GM18517 (cell line): ENCODE results near the gene ZNF593.

ENCODE experiments used
- ATAC-seq: cut with Tn5 transposase; IDR thresholded peaks from one replicate; pipeline ENCODE4 v1.9.1; 2021; ENCODE audit warnings: mild to moderate bottlenecking, moderate library complexity; ENCODE audit not compliant: unreplicated experiment

ZNF593 gene

DNA sequence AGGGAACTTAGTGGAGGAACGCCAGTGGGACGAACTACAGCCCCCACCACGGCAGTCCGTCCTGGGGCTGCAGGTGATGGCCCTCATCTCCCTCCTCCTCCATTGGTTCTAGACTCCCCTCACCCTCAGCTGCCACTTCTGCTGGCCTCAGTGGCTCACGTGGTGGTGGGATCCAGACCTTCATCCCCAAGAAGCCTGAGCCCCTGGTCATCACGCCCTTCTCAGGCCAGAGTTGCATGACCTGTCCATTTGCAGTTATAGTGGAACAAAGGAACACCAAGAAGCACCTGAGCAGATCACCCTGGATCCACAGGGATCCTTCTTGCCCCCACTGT is 23.8 kb upstream of the ZNF593 start:
- no peak for ATAC-seq

- no peak for ATAC-seq
Observed at GRCh38 chr1:26148887-26149286, 20.8 kb upstream of the ZNF593 start.

- ATAC-seq = no peak
Observed at GRCh38 chr1:26153966-26154532, 15.7 kb upstream of the ZNF593 start.

DNA sequence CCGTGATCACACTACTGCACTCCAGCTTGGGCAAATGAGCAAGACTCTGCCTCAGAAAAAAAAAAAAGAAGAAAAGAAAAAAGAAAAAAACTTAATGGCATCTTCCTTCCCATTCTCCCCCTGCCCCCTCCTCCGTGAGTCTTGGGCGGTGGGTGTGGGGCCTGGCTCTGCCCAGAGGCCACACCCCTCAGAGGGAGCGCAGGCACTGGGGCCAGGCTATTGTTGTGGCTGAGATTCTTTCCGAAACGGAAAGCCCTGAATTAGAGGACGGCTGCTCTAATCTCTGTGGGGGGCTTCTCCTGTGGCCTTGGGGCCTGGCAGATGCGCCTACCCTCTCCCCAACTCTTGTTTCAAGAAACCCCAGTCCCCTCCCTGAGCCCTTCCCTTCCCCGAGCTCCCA is 15.0 kb upstream of the ZNF593 start:
- ATAC-seq = no peak

GRCh38 chr1:26155370-26156284 is 14.1 kb upstream of the ZNF593 start:
- ATAC-seq = no peak

GRCh38 chr1:26156285-26157038 is 13.2 kb upstream of the ZNF593 start:
- no peak for ATAC-seq

DNA sequence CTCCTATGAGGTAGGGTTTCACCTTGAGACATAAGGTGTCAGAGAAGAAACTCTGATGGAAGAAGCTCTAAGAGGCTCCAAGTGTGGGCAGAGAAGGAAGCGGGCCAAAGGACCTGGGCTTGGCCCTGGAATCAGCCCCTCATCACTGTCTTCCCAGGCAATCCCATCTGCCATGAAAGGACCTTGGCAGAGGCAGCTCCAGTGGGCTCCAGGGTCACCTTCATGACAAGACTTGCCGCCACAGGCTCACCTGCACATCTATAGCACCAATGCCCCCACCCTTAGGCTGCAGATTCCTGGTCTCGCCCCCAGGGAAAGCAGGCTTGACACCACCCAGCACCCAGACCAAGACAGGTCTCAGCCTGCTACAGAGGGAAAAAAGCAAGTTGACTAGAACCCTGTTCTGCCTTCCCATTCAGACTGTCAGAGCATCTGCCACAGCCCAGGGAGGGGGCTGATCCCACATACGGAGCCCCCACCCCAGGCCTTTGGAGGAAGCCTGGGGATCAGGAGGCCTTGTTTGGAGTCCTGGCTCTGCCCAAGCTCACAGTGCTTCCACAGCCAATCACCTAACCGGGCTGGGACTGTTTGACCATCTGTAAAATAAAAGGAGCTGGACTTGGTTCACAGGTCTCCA is 11.3 kb upstream of the ZNF593 start:
- no peak for ATAC-seq

DNA sequence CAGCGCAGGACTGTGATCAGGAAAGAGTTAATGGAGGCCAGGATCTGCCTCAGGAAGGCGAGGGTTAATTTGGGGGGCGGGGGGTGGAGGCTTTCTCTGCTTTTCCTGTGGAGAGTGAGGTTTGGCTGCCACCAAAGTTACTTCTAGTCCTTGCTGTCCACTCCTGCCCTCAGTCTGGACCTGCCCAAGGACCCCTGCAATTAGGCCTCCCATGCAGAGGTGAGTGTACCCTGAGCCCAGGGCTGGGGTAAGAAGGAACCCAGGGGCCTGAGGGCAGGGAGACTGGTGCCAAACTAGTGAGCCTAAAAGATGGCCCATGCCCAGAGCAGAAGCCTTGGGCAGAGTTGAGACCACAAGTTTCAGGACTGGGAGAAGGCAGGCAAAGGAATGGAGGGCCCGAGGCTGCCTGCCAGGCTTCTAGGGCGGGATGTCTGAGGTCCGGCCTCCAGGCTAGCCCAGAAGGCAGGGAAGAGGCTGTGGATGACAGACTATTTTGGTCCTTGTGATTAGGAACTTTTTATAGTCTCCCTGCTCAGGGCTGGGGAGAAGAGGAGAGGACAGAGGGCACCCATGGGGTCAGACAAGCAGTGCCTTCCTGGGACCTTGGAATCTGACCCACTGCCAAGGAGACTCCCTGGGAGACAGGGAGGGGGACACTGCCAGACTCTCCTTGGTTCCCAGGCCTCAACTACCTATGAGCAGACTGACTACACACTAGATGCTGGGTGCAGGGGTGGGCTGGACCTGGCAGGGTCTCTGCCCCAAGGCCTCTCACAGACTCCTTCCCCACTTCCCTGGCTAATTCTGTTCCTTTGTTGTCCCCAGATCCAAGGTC is 10.6 kb upstream of the ZNF593 start, which contains the start of gene FAM110D:
TSS of gene FAM110D (plus strand) at position 172 of the 835 bp plus-strand sequence. CDS start 2,213 bp downstream, outside the sequence.
- ATAC-seq = no peak

DNA sequence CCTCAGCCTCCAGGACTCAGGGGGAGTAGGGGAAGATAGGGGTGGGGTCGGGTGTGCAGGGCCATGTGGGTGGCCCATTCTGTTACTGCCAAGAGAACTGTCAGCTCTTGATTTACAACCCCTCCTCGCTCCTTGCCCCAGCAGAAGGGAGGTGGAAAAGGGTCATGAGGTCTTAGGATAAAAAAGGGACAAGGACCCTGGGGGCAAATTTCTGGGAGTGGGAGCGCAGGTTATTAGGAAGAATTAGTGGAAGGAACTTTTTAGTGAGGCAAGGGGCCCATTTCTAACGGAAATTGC is 10.0 kb upstream of the ZNF593 start:
- ATAC-seq = no peak

GRCh38 chr1:26160527-26161414 is 8.9 kb upstream of the ZNF593 start:
- no peak for ATAC-seq

DNA sequence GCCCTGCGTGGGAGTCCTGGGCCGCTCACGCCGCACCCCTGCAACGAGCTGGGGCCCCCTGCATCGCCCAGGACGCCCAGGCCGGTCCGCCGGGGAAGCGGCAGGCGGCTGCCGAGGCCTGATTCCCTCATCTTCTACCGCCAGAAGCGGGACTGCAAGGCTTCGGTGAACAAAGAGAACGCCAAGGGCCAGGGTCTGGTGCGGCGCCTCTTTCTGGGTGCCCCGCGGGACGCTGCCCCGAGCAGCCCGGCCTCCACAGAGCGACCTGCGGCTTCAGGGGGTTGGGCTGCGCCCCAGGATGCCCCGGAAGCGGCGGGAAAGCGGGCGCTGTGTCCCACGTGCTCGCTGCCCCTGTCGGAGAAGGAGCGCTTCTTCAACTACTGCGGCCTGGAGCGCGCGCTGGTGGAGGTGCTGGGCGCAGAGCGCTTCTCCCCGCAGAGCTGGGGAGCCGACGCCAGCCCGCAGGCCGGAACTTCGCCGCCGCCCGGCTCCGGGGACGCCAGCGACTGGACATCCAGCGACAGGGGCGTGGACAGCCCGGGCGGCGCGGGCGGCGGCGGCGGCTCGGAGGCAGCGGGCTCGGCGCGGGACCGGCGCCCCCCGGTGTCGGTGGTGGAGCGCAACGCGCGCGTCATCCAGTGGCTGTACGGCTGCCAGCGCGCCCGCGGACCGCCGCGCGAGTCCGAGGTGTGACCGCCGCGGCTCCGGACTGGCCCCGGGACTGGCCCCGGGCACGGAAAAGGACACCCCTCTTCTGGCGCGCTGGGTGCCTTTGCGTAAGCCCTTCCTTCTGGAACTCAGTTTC is 8.1 kb upstream of the ZNF593 start:
- no peak for ATAC-seq

DNA sequence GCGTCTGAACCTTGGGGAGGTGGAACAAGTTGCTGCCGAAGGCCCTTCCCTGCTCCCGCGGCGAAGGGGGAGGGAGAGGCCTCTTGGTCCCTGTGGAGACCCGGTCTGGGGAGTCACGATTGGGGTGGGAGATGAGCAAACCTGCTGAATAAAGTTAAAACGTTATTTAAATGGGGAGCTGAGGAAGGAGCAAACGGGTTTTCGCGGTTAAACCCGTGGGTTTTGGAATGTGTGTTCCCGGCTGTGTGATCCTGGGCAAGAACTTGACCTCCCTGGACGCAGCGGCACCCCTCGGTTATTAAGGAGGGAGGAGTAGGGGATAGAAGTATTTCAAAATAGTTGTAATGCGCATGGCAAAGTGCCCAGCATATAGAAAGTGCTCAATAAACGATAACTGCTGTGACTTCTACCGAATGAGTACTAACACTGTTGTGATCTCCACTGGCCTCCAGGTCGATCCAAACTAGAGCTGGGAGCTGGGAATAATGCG is 7.4 kb upstream of the ZNF593 start:
- ATAC-seq = no peak

DNA sequence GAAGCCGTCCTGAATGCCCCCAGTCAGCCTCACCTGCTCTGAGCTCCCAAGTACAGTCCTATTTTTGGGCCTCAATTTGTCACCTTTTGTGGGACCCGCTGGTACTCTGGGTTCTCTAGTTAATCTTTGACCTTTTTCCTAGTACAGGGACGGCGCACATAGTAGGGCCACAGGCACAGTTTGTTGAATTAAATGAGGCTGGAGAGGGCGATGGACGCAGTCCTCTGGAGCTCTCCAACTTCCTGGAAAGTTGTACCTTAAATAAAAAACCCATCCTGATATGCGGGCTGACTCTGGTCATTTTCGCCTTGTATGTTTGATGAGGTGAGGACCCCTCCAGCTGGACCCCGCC is 6.0 kb upstream of the ZNF593 start:
- no peak for ATAC-seq

- no peak for ATAC-seq
Observed at GRCh38 chr1:26164036-26164860, 5.5 kb upstream of the ZNF593 start.

- ATAC-seq = no peak
Observed at GRCh38 chr1:26164861-26165842, 4.6 kb upstream of the ZNF593 start.

- no peak for ATAC-seq
Observed at GRCh38 chr1:26166719-26167281, 2.9 kb upstream of the ZNF593 start.
